K562 (cell line): Measurements from ENCODE around the gene CCDC28B. TPM values are rescaled to one million over a fixed set of nuclear protein-coding genes. Genes with fewer than 3 reads are reported as not detected.

Experiments
- ARID1B ChIP-seq: fragments of 450-650 bp; IDR thresholded peaks from 2 replicates; pipeline ENCODE4 v1.6.1; 2016; ENCODE audit warnings: antibody characterized with exemption, mild to moderate bottlenecking, inconsistent platforms
- BRD9 ChIP-seq: fragments of 450-650 bp; IDR thresholded peaks from 2 replicates; pipeline ENCODE4 v1.6.1; 2018; ENCODE audit warnings: low read depth; ENCODE audit not compliant: partially characterized antibody
- ETV5 ChIP-seq: sonication (generic); formaldehyde crosslinking; IDR thresholded peaks from 2 replicates; pipeline ENCODE4 v1.4.0; 2020; ENCODE audit warnings: low read depth, mild to moderate bottlenecking, missing genetic modification reagents
- FOXP4 ChIP-seq: sonication (generic); formaldehyde crosslinking; IDR thresholded peaks from 2 replicates; pipeline ENCODE4 v1.8.0; 2022; ENCODE audit warnings: mild to moderate bottlenecking, missing genetic modification reagents, borderline replicate concordance
- HDAC6 ChIP-seq: IDR thresholded peaks from 2 replicates; pipeline ENCODE4 v1.6.1; 2012; ENCODE audit warnings: low read depth, mild to moderate bottlenecking, control low read depth, inconsistent platforms, low read length, moderate library complexity
- HMG20A ChIP-seq: fragments of 450-650 bp; formaldehyde crosslinking; conservative IDR thresholded peaks from 2 replicates; pipeline ENCODE4 v1.4.0; 2020; ENCODE audit warnings: mild to moderate bottlenecking, mixed read lengths
- NFYB ChIP-seq: IDR thresholded peaks from 2 replicates; pipeline ENCODE4 v1.6.1; 2011; ENCODE audit warnings: mild to moderate bottlenecking, moderate library complexity; ENCODE audit not compliant: insufficient read length; ENCODE audit errors: extremely low read depth
- NKRF ChIP-seq: fragments of 450-650 bp; IDR thresholded peaks from 2 replicates; pipeline ENCODE4 v1.6.1; 2016; ENCODE audit warnings: borderline replicate concordance
- SMARCC2 ChIP-seq: fragments of 450-650 bp; IDR thresholded peaks from 2 replicates; pipeline ENCODE4 v1.6.1; 2017; ENCODE audit warnings: antibody characterized with exemption, moderate library complexity, mild to moderate bottlenecking, low read depth
- SRSF7 ChIP-seq: fragments of 200-400 bp; formaldehyde crosslinking; optimal IDR thresholded peaks from 2 replicates; pipeline ENCODE3; 2017; ENCODE audit warnings: mild to moderate bottlenecking, low read depth, low read length
- TBP ChIP-seq: optimal IDR thresholded peaks from 2 replicates; pipeline ENCODE3; 2011; ENCODE audit warnings: low read depth, low read length, improper control_type of control experiment
- TEAD1 ChIP-seq, 2 experiments: fragments of 450-650 bp in 1 of 2; sonication (generic) in 1 of 2; formaldehyde crosslinking; IDR thresholded peaks; 2 replicates each; pipeline versions ENCODE4 v1.4.0 to v1.8.0; 2020 to 2022; ENCODE audit warnings: mild to moderate bottlenecking in 2 of 2, missing genetic modification reagents in 1 of 2
- VEZF1 ChIP-seq: fragments of 200-800 bp; sonication (Bioruptor generic); IDR thresholded peaks from 2 replicates; pipeline ENCODE4 v1.6.1; 2017; ENCODE audit warnings: missing genetic modification characterization, missing compliant biosample characterization
- ZFP36 ChIP-seq: fragments of 150-350 bp; IDR thresholded peaks from 2 replicates; pipeline ENCODE4 v1.6.1; 2018; ENCODE audit warnings: low read length, low read depth; ENCODE audit not compliant: partially characterized antibody
- ZNF134 ChIP-seq: fragments of 250-450 bp; sonication (Bioruptor Pico); conservative IDR thresholded peaks from 2 replicates; pipeline ENCODE4 v1.4.0; 2020
- ZZZ3 ChIP-seq: fragments of 450-650 bp; IDR thresholded peaks from 2 replicates; pipeline ENCODE4 v1.6.1; 2016; ENCODE audit warnings: antibody characterized with exemption, mild to moderate bottlenecking, moderate library complexity
- polyA plus RNA-seq, 8 experiments: library from polyadenylated mRNA; depleted of rRNA in 4 of 8; stranded (reverse) in 5 of 8; unstranded in 3 of 8; fragments of >200 nt; fragmentation: Nextera tagmentation in 2 of 8; fragmentation: Illumina TruSeq in 1 of 8; extraction: Ambion mirVana in 2 of 8; extraction: Trizol in 1 of 8; gene quantifications; 2 replicates each; pipeline versions ENCODE4 v1.2.1 to v1.2.3, GENCODE V29; 2011 to 2014; ENCODE audit warnings: inconsistent platforms in 1 of 8, missing spikeins in 1 of 8
- total RNA-seq, 7 experiments: library from RNA; depleted of rRNA in 6 of 7; stranded (reverse); fragments of >200 nt in 6 of 7; fragmentation: Illumina TruSeq in 2 of 7; extraction: Trizol in 2 of 7; gene quantifications; 2 replicates each; pipeline versions ENCODE4 v1.2.1 to v1.2.3, GENCODE V29; 2011 to 2021; ENCODE audit warnings: low replicate concordance in 1 of 7
- TF ChIP-seq, protein P1 (sequence below), 2 experiments: IDR thresholded peaks; 2 replicates each; pipeline ENCODE4 v1.6.1; 2011; ENCODE audit warnings: borderline replicate concordance in 1 of 2, control low read depth in 1 of 2, low read depth in 1 of 2, low read length in 1 of 2, mild to moderate bottlenecking in 1 of 2, mixed read lengths in 1 of 2, moderate library complexity in 1 of 2; ENCODE audit not compliant: insufficient read depth in 1 of 2, insufficient read length in 1 of 2, poor library complexity in 1 of 2, severe bottlenecking in 1 of 2; ENCODE audit errors: extremely low read depth in 1 of 2
- TF ChIP-seq, protein P2 (sequence below): sonication (generic); formaldehyde crosslinking; IDR thresholded peaks from 2 replicates; pipeline ENCODE4 v1.8.1; 2023; ENCODE audit warnings: mild to moderate bottlenecking, missing genetic modification reagents

Gene CCDC28B
- total and polyA plus RNA-seq, 9 of the 15 experiments (the other 6 are each of a cell fraction or from before 2014, with no cell fraction given) = 5.7 to 54.5 (median 31.7) TPM

- TF ChIP-seq, protein P1, sequence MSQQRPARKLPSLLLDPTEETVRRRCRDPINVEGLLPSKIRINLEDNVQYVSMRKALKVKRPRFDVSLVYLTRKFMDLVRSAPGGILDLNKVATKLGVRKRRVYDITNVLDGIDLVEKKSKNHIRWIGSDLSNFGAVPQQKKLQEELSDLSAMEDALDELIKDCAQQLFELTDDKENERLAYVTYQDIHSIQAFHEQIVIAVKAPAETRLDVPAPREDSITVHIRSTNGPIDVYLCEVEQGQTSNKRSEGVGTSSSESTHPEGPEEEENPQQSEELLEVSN (IDR thresholded peaks at IDR 0.05; ENCODE audit: borderline replicate concordance in 1 of 2, extremely low read depth in 1 of 2, insufficient read depth in 1 of 2, insufficient read length in 1 of 2, low read depth in 1 of 2, low read length in 1 of 2, poor library complexity in 1 of 2, severe bottlenecking in 1 of 2) = peak; percentile 96 to 98
- TF ChIP-seq SMARCC2 (no peak), TBP (peak; percentile 85), FOXP4 (CRISPR knock-in tag) (peak; percentile 86; the same call in 1 of the 2 replicates), ETV5 (peak; percentile 90), VEZF1 (CRISPR knock-in tag) (peak; percentile 95), ZNF134 (CRISPR knock-in tag) (0 out of 2 replicates have a peak, but pooled peaks have one; percentile 34), HMG20A (no peak), ARID1B (no peak; the same call in 1 of the 2 replicates), NFYB (peak; percentile 83), BRD9 (no peak), NKRF (peak; percentile 75; the same call in 1 of the 2 replicates), SRSF7 (no peak), HDAC6 (no peak), ZZZ3 (no peak), TEAD1 (CRISPR knock-in tag; IDR thresholded peaks at IDR 0.05) (peak; percentile 18 to 82; a peak in 1 of 4 replicates), ZFP36 (peak; percentile 22)
- TF ChIP-seq, protein P2, sequence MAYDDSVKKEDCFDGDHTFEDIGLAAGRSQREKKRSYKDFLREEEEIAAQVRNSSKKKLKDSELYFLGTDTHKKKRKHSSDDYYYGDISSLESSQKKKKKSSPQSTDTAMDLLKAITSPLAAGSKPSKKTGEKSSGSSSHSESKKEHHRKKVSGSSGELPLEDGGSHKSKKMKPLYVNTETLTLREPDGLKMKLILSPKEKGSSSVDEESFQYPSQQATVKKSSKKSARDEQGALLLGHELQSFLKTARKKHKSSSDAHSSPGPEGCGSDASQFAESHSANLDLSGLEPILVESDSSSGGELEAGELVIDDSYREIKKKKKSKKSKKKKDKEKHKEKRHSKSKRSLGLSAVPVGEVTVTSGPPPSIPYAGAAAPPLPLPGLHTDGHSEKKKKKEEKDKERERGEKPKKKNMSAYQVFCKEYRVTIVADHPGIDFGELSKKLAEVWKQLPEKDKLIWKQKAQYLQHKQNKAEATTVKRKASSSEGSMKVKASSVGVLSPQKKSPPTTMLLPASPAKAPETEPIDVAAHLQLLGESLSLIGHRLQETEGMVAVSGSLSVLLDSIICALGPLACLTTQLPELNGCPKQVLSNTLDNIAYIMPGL (CRISPR knock-in tag) = peak; percentile 82
Measured at GRCh38 chr1:32179443-32180185, 20.8 kb upstream of the CCDC28B start, which contains the start of gene TXLNA (continued).
